GM12875 (cell line): ENCODE data around the gene CBFA2T3.

Experiments
- H3K4me3 ChIP-seq: one replicate; pipeline ENCODE4 v1.5.1; 2011; ENCODE audit warnings: low read depth, low read length, control low read depth
- CTCF ChIP-seq: IDR thresholded peaks from 2 replicates; pipeline ENCODE4 v1.5.1; 2011; ENCODE audit warnings: low read depth, mild to moderate bottlenecking, control low read depth, inconsistent platforms, low read length, moderate library complexity, borderline replicate concordance; ENCODE audit not compliant: insufficient read depth

Gene CBFA2T3

GRCh38 chr16:88854306-88855111 is 122.5 kb downstream of the CBFA2T3 start:
- no peak for TF ChIP-seq CTCF
- H3K4me3 ChIP-seq, result no peak overlapping the region

GRCh38 chr16:88853325-88853941 is 123.6 kb downstream of the CBFA2T3 start:
- no peak for TF ChIP-seq CTCF
- no peak overlapping the region for H3K4me3 ChIP-seq

GRCh38 chr16:88851616-88852015 is 125.4 kb downstream of the CBFA2T3 start:
- H3K4me3 ChIP-seq, result no peak overlapping the region
- TF ChIP-seq CTCF, result no peak

- TF ChIP-seq CTCF, result no peak
- no peak overlapping the region for H3K4me3 ChIP-seq
These were observed 126.3 kb downstream of the CBFA2T3 start for GRCh38 chr16:88850531-88851199.

- no peak for TF ChIP-seq CTCF
These were observed 128.4 kb downstream of the CBFA2T3 start for GRCh38 chr16:88848557-88848956.

GRCh38 chr16:88847654-88848053 is 129.4 kb downstream of the CBFA2T3 start:
- no peak overlapping the region for H3K4me3 ChIP-seq
- TF ChIP-seq CTCF, result no peak

More at GRCh38 chr16:88848557-88848956, 128.4 kb downstream of the CBFA2T3 start:
- no peak overlapping the region for H3K4me3 ChIP-seq
